HS-5 (cell line): ENCODE data around the gene C16orf74.
A peak's percentile ranks its signal among the peaks of the same experiment; 100 is the strongest.

ENCODE experiments used
- DNase-seq: peaks from one replicate; pipeline ENCODE4 v3.0.0-alpha.2; 2012; ENCODE audit warnings: low read depth

Gene C16orf74

GRCh38 chr16:85750827-85751697 lies at the start of gene C16orf74:
TSS of gene C16orf74 (minus strand) at chr16:85751096. CDS start at chr16:85735217, 15,879 bp downstream.
- no peak for DNase-seq

DNA sequence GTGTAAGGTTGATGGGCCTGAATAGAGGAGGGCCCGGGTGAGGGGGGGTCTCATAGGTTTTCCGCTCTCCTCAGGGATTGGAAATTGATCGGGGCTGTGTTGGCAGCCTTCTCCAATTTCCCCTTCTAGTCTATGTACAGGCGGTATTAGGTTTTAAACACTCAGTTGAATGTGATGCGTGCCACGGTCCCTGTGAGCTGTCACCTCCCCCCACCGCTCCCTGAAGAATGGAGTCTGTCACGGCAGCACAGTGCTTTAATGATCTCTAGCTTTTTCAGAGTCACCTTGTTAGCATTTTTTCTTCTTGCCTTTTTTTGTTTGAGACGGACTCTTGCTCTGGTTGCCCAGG lies 49.4 kb upstream of the C16orf74 start:
- DNase-seq, result no peak

- peak; percentile 26 for DNase-seq
Measured at GRCh38 chr16:85799497-85800320, 48.8 kb upstream of the C16orf74 start, which contains the start of the genes COX4I1 and EMC8. TSS of gene COX4I1 (plus strand) at chr16:85799695. CDS start at chr16:85801206, 1,511 bp downstream. TSS of gene EMC8 (minus strand) at chr16:85799544. CDS start at chr16:85799295, 249 bp downstream.

DNA sequence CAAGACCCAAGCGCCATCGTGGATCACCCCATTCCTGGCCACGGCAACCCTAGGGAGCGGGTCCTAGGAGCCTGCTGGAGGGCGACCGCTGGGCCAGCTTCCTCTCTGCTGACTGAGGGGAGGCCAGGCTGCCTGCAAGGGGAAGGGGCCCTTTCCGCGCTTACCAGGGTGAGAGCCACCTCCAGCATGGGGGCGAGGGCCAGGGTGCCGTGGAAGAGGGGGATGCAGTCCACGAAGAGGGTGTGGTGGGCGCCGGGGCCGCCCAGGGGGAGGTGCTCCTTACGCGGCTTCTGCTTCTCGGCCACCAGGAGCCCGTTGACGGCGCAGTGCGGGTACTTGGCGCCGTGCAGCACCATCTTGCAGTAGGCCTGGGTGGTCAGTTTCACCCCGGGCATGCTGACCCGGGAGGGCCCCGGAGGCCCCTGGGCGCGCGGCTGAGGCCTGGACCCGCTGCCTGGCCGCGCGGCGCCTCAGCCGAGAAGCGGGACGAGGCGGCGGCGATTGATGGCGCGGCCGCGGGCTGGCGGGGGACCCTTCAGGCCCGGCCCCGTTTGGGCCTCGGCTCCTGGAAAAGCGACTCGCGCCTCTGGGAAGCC lies 48.1 kb upstream of the C16orf74 start:
- DNase-seq, result no peak

- no peak for DNase-seq
Measured at GRCh38 chr16:85798283-85798776, 47.4 kb upstream of the C16orf74 start.

- no peak for DNase-seq
Measured at GRCh38 chr16:85796599-85796998, 45.7 kb upstream of the C16orf74 start.

DNA sequence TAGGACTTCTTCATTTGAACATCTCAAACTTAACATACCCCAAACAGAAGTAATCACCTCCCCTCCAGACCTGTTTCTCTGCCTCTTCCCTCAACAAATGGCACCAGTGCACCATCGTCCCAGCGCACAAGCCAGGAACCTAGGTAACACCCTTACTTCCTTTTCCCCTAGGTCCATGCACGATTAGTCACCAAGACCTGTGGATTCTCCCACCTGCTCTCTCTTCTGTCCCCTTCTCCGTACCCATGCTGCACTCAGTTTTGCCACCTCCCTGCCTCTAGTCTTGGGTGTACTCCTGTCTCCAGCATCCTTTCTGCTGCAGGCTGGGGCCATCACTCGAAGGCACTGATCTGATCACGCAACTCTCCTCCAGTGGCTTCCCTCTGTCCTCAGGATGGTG lies 45.3 kb upstream of the C16orf74 start:
- DNase-seq, result no peak

GRCh38 chr16:85794696-85795095 lies 43.8 kb upstream of the C16orf74 start:
- no peak for DNase-seq

- no peak for DNase-seq
Measured at GRCh38 chr16:85793662-85794298, 42.9 kb upstream of the C16orf74 start.

GRCh38 chr16:85789773-85790172 lies 38.9 kb upstream of the C16orf74 start:
- no peak for DNase-seq

DNA sequence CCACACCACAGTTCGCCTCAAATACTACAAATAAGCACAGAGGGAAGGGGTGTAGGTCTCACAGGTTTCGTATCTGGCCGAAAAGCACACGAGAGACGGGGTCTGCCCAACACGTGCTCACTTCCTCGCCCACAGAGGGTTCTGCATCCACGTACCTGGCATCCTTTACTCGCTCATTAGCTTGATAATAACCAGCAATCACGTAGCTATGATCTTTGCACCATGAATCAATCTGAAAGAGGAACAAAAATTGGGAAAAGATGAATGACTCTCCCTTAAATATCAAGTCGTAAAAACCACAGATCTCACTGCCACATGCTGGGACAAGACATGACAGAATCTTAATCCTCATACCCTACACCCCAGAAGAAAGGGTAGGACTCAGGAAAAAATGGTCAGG lies 37.9 kb upstream of the C16orf74 start:
- no peak for DNase-seq

GRCh38 chr16:85785927-85786326 lies 35.0 kb upstream of the C16orf74 start:
- DNase-seq, result no peak

DNA sequence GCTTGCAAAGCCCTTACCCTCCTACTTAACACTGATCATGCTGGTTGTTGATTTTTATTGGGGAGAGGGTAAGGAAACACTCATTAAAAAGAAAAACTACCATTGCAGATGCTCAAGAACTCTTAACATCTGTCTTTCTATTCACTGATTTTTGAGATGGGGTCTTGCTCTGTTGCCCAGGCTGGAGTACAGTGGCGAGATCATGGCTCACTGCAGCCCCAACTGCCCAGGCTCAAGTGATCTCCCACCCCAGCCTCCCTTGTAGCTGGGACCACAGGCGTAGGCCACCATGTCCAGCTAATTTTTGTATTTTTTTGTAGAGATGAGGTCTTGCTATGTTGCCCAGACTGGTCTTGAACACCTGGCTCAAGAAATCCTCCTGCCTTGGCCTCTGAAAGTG lies 33.9 kb upstream of the C16orf74 start:
- no peak for DNase-seq

DNA sequence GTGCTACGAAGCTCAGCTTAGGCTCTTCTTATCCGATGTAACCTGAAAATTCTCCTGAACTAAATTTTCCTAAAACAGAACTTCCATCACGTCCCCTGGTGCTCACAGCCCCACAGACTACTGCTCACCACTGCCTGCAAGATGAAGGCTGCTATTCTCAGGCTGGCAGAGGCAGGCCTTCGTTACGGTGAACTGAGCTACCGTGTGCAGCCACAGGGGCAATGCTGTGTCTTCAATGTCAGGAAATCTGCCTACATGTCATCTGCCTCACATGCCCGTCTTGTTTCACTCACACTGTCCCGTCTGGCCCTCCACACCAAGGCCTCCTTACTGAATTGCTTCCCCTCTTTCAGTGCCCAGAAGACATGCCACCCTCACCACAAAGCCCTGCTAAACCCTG lies 32.5 kb upstream of the C16orf74 start:
- DNase-seq, result no peak

DNA sequence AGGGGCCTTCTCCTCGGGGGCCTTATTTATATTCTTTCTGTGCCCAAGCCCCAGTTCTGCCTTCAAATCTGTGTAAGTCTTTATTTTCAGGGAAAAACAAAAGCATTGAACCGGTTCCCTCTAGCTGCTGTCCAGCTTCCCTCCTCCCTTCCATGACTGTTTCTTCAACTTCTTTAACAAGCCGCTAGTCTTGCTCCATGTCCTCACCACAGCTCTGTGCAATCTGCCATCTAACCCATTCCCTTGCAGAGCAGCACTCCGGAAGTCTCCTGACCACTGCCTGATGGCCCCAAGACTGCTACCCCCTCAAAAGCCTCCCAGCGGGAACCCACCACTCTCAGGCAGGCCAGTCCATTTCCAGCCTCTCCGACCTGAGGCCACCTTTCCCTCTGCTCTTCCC lies 31.6 kb upstream of the C16orf74 start:
- DNase-seq, result no peak

- DNase-seq, result no peak
Measured at GRCh38 chr16:85781695-85782370, 30.9 kb upstream of the C16orf74 start.

GRCh38 chr16:85781156-85781555 lies 30.3 kb upstream of the C16orf74 start:
- no peak for DNase-seq

DNA sequence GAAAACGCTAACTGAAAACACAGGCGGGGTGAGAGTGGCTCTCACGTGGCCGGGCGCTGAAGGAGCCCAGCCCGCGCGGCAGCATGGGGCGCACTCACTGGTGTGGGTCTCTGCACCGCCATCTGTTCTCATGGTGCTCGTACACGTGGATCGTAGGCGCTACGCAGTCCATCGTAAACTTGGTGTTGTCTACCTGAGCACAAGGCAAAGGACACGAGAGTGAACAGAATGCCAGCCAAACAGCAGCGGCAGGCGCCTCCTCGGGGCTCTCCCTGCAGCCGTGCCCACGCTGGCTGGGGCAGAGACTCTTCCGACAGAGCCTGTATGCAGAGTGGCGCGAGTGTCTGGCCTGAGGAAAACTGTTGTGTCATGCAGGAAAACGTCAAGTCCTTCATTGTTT lies 29.4 kb upstream of the C16orf74 start:
- DNase-seq, result no peak

DNA sequence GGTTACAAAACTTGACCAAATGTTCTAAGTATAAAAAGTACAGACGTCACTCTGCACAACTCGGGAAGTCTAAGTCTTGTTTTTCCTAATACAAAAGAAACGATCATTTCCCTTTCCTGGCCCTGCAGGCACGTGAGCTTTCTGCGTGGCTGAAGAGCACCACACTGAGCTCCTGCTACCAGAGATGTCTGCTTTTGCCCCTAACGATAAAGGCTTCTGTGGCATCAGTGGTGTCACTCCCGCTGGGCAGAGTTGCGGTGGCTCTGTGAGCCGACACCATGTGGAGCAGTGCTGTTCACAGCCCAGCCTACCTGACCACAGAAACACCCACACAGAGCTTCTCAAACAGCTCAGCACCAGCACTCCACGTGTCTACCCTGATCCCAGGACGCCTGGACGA lies 28.0 kb upstream of the C16orf74 start:
- DNase-seq, result no peak

DNA sequence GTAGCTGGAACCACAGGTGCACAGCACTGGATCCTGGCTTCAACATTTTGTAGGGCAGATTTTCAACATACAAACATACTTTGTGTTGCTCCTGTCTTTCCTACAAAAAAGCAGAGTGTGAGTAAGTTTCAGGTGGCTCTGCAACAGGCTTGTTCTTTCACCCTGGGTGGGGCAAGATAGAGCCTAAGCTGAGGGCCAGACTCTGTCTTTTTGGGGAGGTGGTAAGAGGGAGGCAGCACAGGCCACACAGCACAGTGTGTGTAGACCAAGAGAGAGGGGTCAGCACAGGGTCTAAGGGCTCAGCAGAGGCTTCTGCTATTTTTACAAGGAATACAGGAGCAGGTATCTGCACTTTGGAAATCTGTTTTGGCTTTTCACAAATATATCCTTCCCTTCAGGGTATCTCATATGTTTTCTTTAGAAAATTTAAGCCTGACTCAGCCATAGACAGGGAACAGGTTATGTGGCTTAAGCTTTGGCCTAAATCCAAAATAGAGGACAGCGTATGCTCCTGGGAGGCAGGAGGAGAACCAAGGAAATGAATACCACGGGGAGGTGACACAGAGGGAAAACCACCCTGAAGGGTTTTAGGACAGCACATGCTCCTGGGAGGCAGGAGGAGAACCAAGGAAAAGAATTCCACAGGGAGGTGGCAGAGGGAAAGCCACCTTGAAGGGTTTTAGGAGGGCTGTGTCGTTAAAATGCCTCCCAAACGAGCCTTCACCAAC lies 26.9 kb upstream of the C16orf74 start:
- no peak for DNase-seq

DNA sequence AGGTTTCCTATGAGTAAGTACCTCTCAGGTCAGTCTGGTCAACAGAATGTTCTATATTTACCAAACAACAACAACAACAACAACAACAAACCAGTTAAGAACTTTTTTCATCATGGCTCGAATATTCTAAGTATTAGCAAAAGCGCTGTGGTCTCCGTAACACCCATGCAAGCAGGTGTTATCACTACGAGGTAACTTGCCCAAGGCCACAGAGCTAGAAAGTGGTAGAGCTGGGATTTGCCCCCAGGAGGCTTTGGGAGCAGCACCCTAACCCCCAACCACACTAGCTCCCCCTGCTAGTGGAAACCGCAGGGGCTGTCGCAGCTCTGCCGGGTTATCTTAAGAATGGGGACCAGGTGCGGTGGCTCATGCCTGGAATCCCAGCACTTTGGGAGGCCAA lies 23.9 kb upstream of the C16orf74 start:
- no peak for DNase-seq
